Activated CD4-positive, alpha-beta T cell treated with anti-CD3 and anti-CD28 coated beads, Interleukin-10, Interleukin-2, amounts not matched to agents 100 ng/mL and 50 ng/mL, durations not matched to agents 16 hours and 8 hours (primary cell): Measurements from ENCODE around the gene SAMD11.

Experiments used
- DNase-seq: peaks from one replicate; pipeline ENCODE4 v3.0.0-alpha.2; 2020

SAMD11 gene

GRCh38 chr1:905811-906599 is 17.7 kb upstream of the SAMD11 start:
- no peak for DNase-seq

GRCh38 chr1:906600-907420 is 16.9 kb upstream of the SAMD11 start:
- DNase-seq: peak; percentile 30

GRCh38 chr1:907611-908451 is 15.9 kb upstream of the SAMD11 start:
- DNase-seq: no peak

- no peak for DNase-seq
Observed at GRCh38 chr1:908661-909060, 15.1 kb upstream of the SAMD11 start.

- DNase-seq: no peak
Observed at GRCh38 chr1:909861-910310, 13.8 kb upstream of the SAMD11 start.

- DNase-seq: no peak
Observed at GRCh38 chr1:910311-910880, 13.3 kb upstream of the SAMD11 start.

GRCh38 chr1:910881-911721 is 12.6 kb upstream of the SAMD11 start:
- DNase-seq: no peak

- DNase-seq: no peak
Observed at GRCh38 chr1:911875-912739, 11.6 kb upstream of the SAMD11 start.

- no peak for DNase-seq
Observed at GRCh38 chr1:912740-913301, 10.9 kb upstream of the SAMD11 start.

GRCh38 chr1:913491-914130 is 10.1 kb upstream of the SAMD11 start:
- DNase-seq: no peak

GRCh38 chr1:914131-914890 is 9.4 kb upstream of the SAMD11 start:
- DNase-seq: no peak

GRCh38 chr1:914891-915280 is 8.8 kb upstream of the SAMD11 start:
- no peak for DNase-seq

GRCh38 chr1:915295-916172 is 8.2 kb upstream of the SAMD11 start:
- no peak for DNase-seq

GRCh38 chr1:916173-917075 is 7.3 kb upstream of the SAMD11 start:
- DNase-seq: no peak

- no peak for DNase-seq
Observed at GRCh38 chr1:917076-917459, 6.7 kb upstream of the SAMD11 start.

- DNase-seq: no peak
Observed at GRCh38 chr1:917466-918091, 6.1 kb upstream of the SAMD11 start.

- no peak for DNase-seq
Observed at GRCh38 chr1:918353-918752, 5.4 kb upstream of the SAMD11 start.
